ENCODE measurements around the gene CCDC71.

DNA sequence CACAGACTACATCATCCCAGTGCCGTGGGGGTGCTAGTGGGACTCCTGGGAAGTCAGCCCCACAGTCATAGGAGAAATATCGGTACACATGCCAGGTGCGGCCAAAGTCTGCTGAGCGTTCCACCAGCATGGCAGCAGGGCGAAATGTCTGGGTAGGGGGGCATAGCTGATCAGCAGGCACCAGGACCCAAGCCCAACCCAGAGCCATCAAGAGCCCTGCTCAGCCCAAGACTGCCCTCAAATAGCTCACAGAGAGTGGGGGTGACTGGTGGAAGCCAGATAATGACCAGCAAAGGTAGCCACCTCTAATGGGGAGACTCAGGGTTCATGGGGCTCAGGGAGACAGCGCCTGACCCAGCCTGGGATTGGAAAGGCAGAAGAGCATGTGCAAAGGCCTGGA lies 34.6 kb downstream of the CCDC71 start:
- TF ChIP-seq POLR2AphosphoS5 (IDR thresholded peaks at IDR 0.05) (no peak), POLR2A (IDR thresholded peaks at IDR 0.05) (no peak), EP300 (IDR thresholded peaks at IDR 0.05) (no peak)
- TF ChIP-seq, protein P1, sequence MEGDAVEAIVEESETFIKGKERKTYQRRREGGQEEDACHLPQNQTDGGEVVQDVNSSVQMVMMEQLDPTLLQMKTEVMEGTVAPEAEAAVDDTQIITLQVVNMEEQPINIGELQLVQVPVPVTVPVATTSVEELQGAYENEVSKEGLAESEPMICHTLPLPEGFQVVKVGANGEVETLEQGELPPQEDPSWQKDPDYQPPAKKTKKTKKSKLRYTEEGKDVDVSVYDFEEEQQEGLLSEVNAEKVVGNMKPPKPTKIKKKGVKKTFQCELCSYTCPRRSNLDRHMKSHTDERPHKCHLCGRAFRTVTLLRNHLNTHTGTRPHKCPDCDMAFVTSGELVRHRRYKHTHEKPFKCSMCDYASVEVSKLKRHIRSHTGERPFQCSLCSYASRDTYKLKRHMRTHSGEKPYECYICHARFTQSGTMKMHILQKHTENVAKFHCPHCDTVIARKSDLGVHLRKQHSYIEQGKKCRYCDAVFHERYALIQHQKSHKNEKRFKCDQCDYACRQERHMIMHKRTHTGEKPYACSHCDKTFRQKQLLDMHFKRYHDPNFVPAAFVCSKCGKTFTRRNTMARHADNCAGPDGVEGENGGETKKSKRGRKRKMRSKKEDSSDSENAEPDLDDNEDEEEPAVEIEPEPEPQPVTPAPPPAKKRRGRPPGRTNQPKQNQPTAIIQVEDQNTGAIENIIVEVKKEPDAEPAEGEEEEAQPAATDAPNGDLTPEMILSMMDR (IDR thresholded peaks at IDR 0.05): no peak
